Ovary (tissue), 3 donors: Measurements from ENCODE around the gene OLFM1.

Source experiments
- EP300 ChIP-seq: sonication (generic); formaldehyde crosslinking; IDR thresholded peaks from one replicate; pipeline ENCODE4 v1.6.1; 2017; ENCODE audit warnings: antibody characterized with exemption
- POLR2A ChIP-seq: fragments of 450-650 bp; IDR thresholded peaks from one replicate; pipeline ENCODE4 v1.6.1; 2017; ENCODE audit warnings: antibody characterized with exemption, mild to moderate bottlenecking, moderate library complexity
- TF ChIP-seq, protein P1 (sequence below), 3 donors: fragments of 450-650 bp in 2 of 3; fragments of 200-600 bp in 1 of 3; IDR thresholded peaks; one replicate each; pipeline versions ENCODE4 v1.5.1 to v1.8.0; 2016 to 2022; ENCODE audit warnings: antibody characterized with exemption in 3 of 3, mild to moderate bottlenecking in 1 of 3
- donor health status: DM: no; HTN: no; CAD: no.

DNA sequence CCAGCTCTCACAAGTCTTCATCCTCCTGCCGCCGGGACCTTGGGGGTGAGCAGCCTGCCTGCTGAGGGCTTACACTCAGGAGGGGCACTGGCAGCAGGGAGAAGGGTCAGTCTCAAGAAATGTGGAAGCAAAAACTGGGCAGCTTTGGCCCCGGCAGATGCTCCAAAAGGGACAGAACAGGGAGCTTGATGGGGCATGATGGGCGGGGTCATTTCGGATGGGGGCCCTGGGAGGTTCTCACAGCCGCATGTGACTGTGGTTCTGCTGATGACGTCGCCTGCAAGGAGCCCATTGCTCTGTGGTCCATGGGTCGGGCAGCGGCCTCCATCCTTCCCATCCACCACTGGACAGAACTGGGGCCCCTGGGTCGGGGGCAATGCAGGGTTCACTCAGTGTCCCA is 76.6 kb downstream of the OLFM1 start:
- TF ChIP-seq, protein P1, sequence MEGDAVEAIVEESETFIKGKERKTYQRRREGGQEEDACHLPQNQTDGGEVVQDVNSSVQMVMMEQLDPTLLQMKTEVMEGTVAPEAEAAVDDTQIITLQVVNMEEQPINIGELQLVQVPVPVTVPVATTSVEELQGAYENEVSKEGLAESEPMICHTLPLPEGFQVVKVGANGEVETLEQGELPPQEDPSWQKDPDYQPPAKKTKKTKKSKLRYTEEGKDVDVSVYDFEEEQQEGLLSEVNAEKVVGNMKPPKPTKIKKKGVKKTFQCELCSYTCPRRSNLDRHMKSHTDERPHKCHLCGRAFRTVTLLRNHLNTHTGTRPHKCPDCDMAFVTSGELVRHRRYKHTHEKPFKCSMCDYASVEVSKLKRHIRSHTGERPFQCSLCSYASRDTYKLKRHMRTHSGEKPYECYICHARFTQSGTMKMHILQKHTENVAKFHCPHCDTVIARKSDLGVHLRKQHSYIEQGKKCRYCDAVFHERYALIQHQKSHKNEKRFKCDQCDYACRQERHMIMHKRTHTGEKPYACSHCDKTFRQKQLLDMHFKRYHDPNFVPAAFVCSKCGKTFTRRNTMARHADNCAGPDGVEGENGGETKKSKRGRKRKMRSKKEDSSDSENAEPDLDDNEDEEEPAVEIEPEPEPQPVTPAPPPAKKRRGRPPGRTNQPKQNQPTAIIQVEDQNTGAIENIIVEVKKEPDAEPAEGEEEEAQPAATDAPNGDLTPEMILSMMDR (IDR thresholded peaks at IDR 0.05) = no peak
- no peak for TF ChIP-seq EP300
- no peak for TF ChIP-seq POLR2A
